HG03103 (cell line): ENCODE measurements around the gene ADORA3.

Source experiments
- ATAC-seq: cut with Tn5 transposase; IDR thresholded peaks from one replicate; pipeline ENCODE4 v1.9.1; 2021; ENCODE audit warnings: low read depth; ENCODE audit not compliant: unreplicated experiment

Gene ADORA3

GRCh38 chr1:111449703-111450017, 53.8 kb downstream of the ADORA3 start:
- no peak for ATAC-seq
